SK-N-MC (cell line): ENCODE measurements around the gene HERC5.
"Not testable (repeated sequence)": the region's sequence is repeated elsewhere in the genome, so short reads cannot be mapped to it uniquely, and the experiment has no call there.

Experiments
- DNase-seq: peaks from one replicate; pipeline ENCODE4 v3.0.0-alpha.2; 2011; ENCODE audit warnings: low read depth, low spot score
- H3K27ac ChIP-seq: fragments of 200-600 bp; sonication (generic); 2 replicates; pipeline ENCODE4 v1.5.1; 2016; ENCODE audit warnings: mixed run types
- H3K36me3 ChIP-seq: fragments of 200-600 bp; sonication (generic); 2 replicates; pipeline ENCODE4 v1.6.1; 2017; ENCODE audit warnings: antibody characterized with exemption, low read length, mixed read lengths; ENCODE audit not compliant: insufficient read depth
- H3K4me3 ChIP-seq: fragments of 200-600 bp; sonication (generic); 2 replicates; pipeline ENCODE4 v1.5.1; 2016
- H3K9ac ChIP-seq: fragments of 200-600 bp; sonication (generic); 2 replicates; pipeline ENCODE4 v1.8.0; 2017; ENCODE audit warnings: mixed run types, mixed read lengths; ENCODE audit not compliant: insufficient read length
- H3K9me3 ChIP-seq: fragments of 200-600 bp; sonication (generic); 2 replicates; pipeline ENCODE4 v1.6.1; 2017; ENCODE audit warnings: low read depth, mild to moderate bottlenecking, antibody characterized with exemption, low read length, moderate library complexity, mixed read lengths
- EZH2 ChIP-seq: fragments of 200-600 bp; sonication (generic); IDR thresholded peaks from one replicate; pipeline ENCODE4 v1.6.1; 2017; ENCODE audit warnings: antibody characterized with exemption
- FOXP2 ChIP-seq: optimal IDR thresholded peaks from 2 replicates; pipeline ENCODE3; 2011; ENCODE audit warnings: mild to moderate bottlenecking, moderate library complexity; ENCODE audit not compliant: insufficient read depth; ENCODE audit errors: extremely low read length, control extremely low read depth
- POLR2AphosphoS5 ChIP-seq: IDR thresholded peaks from 2 replicates; pipeline ENCODE4 v1.6.1; 2012; ENCODE audit warnings: mild to moderate bottlenecking, low read depth, low read length, borderline replicate concordance

The HERC5 gene

GRCh38 chr4:88535090-88535755 lies 78.3 kb downstream of the HERC5 start:
- no peak for DNase-seq
- no peaks in the 10 kb centered on the region for H3K9me3 ChIP-seq
- no peak overlapping the region for H3K4me3 ChIP-seq
- H3K9ac ChIP-seq: no peak overlapping the region
- TF ChIP-seq FOXP2 (no peak), EZH2 (no peak), POLR2AphosphoS5 (no peak)
- no peaks in the 10 kb centered on the region for H3K36me3 ChIP-seq
- no peak overlapping the region for H3K27ac ChIP-seq

GRCh38 chr4:88537709-88538108 lies 80.8 kb downstream of the HERC5 start:
- TF ChIP-seq FOXP2 (no peak), EZH2 (no peak), POLR2AphosphoS5 (no peak)

GRCh38 chr4:88539322-88540068 lies 82.6 kb downstream of the HERC5 start:
- H3K9me3 ChIP-seq, DNase-seq, H3K27ac ChIP-seq, H3K9ac ChIP-seq, H3K4me3 ChIP-seq, H3K36me3 ChIP-seq: not testable (repeated sequence)

More at GRCh38 chr4:88537709-88538108, 80.8 kb downstream of the HERC5 start:
- Histone ChIP-seq H3K4me3 (no peak overlapping the region), H3K27ac (no peak overlapping the region), H3K9ac (no peak overlapping the region), H3K36me3 (no peaks in the 10 kb centered on the region), H3K9me3 (no peaks in the 10 kb centered on the region)
- DNase-seq: no peak

- no peaks in the 10 kb centered on the region for H3K9me3 ChIP-seq
- no peaks in the 10 kb centered on the region for H3K36me3 ChIP-seq
- no peak for TF ChIP-seq EZH2
- no peak for TF ChIP-seq FOXP2
- TF ChIP-seq POLR2AphosphoS5: no peak
- H3K9ac ChIP-seq: no peak overlapping the region
- H3K27ac ChIP-seq: no peak overlapping the region
- no peak for DNase-seq
- H3K4me3 ChIP-seq: no peak overlapping the region
Observed at GRCh38 chr4:88549815-88550214, 92.9 kb downstream of the HERC5 start.
